HG03039 (cell line): ENCODE data around the gene LMF1.
"Not testable (repeated sequence)": the region's sequence is repeated elsewhere in the genome, so short reads cannot be mapped to it uniquely, and the experiment has no call there.

Source experiments
- ATAC-seq: cut with Tn5 transposase; IDR thresholded peaks from one replicate; pipeline ENCODE4 v1.9.1; 2021; ENCODE audit warnings: mild to moderate bottlenecking, moderate library complexity; ENCODE audit not compliant: unreplicated experiment

LMF1 gene

GRCh38 chr16:839643-840408 is 131.0 kb downstream of the LMF1 start:
- no peak for ATAC-seq

- ATAC-seq, result no peak
These were observed 132.0 kb downstream of the LMF1 start for GRCh38 chr16:838741-839140.

GRCh38 chr16:836822-837221 is 134.0 kb downstream of the LMF1 start:
- not testable (repeated sequence) for ATAC-seq

- no peak for ATAC-seq
These were observed 134.6 kb downstream of the LMF1 start for GRCh38 chr16:836221-836620.

GRCh38 chr16:835373-835772 is 135.4 kb downstream of the LMF1 start:
- ATAC-seq, result no peak

GRCh38 chr16:833411-833810 is 137.4 kb downstream of the LMF1 start:
- ATAC-seq, result no peak

- no peak for ATAC-seq
These were observed 138.0 kb downstream of the LMF1 start for GRCh38 chr16:832652-833336.

- ATAC-seq, result no peak
These were observed 139.0 kb downstream of the LMF1 start for GRCh38 chr16:831571-832413.

- ATAC-seq, result no peak
These were observed 139.8 kb downstream of the LMF1 start for GRCh38 chr16:830871-831570.

GRCh38 chr16:830107-830870 is 140.5 kb downstream of the LMF1 start:
- ATAC-seq, result no peak

GRCh38 chr16:828891-829290 is 141.9 kb downstream of the LMF1 start:
- ATAC-seq, result no peak

- no peak for ATAC-seq
These were observed 143.3 kb downstream of the LMF1 start for GRCh38 chr16:827513-827912.

GRCh38 chr16:825341-826061 is 145.3 kb downstream of the LMF1 start:
- ATAC-seq, result no peak

GRCh38 chr16:824601-825000 is 146.2 kb downstream of the LMF1 start:
- no peak for ATAC-seq

- no peak for ATAC-seq
These were observed 146.6 kb downstream of the LMF1 start for GRCh38 chr16:824194-824593.

GRCh38 chr16:822909-823297 is 147.9 kb downstream of the LMF1 start:
- ATAC-seq, result no peak

GRCh38 chr16:822174-822908 is 148.4 kb downstream of the LMF1 start:
- ATAC-seq, result no peak

GRCh38 chr16:821751-822150 is 149.0 kb downstream of the LMF1 start:
- ATAC-seq, result no peak

GRCh38 chr16:820748-821147 is 150.0 kb downstream of the LMF1 start:
- ATAC-seq, result no peak
